Neural progenitor cell (in vitro differentiated cells): ENCODE data around the gene SIAH3.

Source experiments
- EZH2 ChIP-seq: fragments of 200-600 bp; sonication (generic); IDR thresholded peaks from 2 replicates; pipeline ENCODE4 v1.6.1; 2017; ENCODE audit warnings: antibody characterized with exemption, mild to moderate bottlenecking, moderate library complexity
- EZH2phosphoT487 ChIP-seq: fragments of 200-600 bp; sonication (generic); IDR thresholded peaks from 2 replicates; pipeline ENCODE4 v1.6.1; 2017; ENCODE audit warnings: antibody characterized with exemption
- TF ChIP-seq, protein P1 (sequence below): fragments of 200-600 bp; sonication (generic); IDR thresholded peaks from 2 replicates; pipeline ENCODE4 v1.5.1; 2017; ENCODE audit warnings: antibody characterized with exemption, mild to moderate bottlenecking

DNA sequence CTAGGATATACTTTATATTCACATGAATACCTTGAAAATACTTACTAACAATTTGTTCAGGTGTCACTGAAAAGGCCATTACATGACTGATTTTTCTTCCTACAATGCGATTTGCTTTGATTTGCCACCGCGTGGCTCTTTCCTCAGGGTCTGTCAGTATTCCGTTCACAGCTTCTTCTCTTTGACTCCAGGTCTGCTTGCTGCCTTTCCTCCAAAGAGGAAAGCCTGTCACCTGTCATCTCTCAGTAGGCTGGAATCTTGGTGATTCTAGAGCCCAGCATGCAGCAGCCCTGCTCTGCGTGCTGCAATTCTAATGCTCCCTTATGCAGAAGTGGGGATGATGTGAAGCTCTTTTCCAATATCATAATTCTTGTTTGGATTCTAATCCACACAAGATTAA is 33.6 kb upstream of the SIAH3 start:
- TF ChIP-seq, protein P1, sequence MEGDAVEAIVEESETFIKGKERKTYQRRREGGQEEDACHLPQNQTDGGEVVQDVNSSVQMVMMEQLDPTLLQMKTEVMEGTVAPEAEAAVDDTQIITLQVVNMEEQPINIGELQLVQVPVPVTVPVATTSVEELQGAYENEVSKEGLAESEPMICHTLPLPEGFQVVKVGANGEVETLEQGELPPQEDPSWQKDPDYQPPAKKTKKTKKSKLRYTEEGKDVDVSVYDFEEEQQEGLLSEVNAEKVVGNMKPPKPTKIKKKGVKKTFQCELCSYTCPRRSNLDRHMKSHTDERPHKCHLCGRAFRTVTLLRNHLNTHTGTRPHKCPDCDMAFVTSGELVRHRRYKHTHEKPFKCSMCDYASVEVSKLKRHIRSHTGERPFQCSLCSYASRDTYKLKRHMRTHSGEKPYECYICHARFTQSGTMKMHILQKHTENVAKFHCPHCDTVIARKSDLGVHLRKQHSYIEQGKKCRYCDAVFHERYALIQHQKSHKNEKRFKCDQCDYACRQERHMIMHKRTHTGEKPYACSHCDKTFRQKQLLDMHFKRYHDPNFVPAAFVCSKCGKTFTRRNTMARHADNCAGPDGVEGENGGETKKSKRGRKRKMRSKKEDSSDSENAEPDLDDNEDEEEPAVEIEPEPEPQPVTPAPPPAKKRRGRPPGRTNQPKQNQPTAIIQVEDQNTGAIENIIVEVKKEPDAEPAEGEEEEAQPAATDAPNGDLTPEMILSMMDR, result no peak
- TF ChIP-seq EZH2, result no peak
- TF ChIP-seq EZH2phosphoT487, result no peak
